HG03520 (cell line): ENCODE results near the gene ARHGAP26.
A peak's percentile ranks its signal among the peaks of the same experiment; 100 is the strongest.

Source experiments
- ATAC-seq: cut with Tn5 transposase; IDR thresholded peaks from one replicate; pipeline ENCODE4 v1.9.1; 2021; ENCODE audit warnings: mild to moderate bottlenecking, moderate library complexity; ENCODE audit not compliant: unreplicated experiment

The ARHGAP26 gene

GRCh38 chr5:142749321-142749720 is 20.9 kb upstream of the ARHGAP26 start:
- ATAC-seq = no peak

- no peak for ATAC-seq
Measured at GRCh38 chr5:142753116-142753631, 17.0 kb upstream of the ARHGAP26 start.

GRCh38 chr5:142754031-142754430 is 16.1 kb upstream of the ARHGAP26 start:
- no peak for ATAC-seq

GRCh38 chr5:142756576-142756975 is 13.6 kb upstream of the ARHGAP26 start:
- no peak for ATAC-seq

- ATAC-seq = no peak
Measured at GRCh38 chr5:142757564-142757963, 12.6 kb upstream of the ARHGAP26 start.

- no peak for ATAC-seq
Measured at GRCh38 chr5:142758062-142758795, 11.9 kb upstream of the ARHGAP26 start.

GRCh38 chr5:142758796-142759145 is 11.4 kb upstream of the ARHGAP26 start:
- no peak for ATAC-seq

GRCh38 chr5:142763701-142764100 is 6.5 kb upstream of the ARHGAP26 start:
- ATAC-seq = no peak

- ATAC-seq = no peak
Measured at GRCh38 chr5:142767178-142767577, 3.0 kb upstream of the ARHGAP26 start.

GRCh38 chr5:142767911-142768310 is 2.3 kb upstream of the ARHGAP26 start:
- no peak for ATAC-seq

GRCh38 chr5:142769251-142769792 is 855 bp upstream of the ARHGAP26 start:
- ATAC-seq = no peak

GRCh38 chr5:142770650-142771609 is 753 bp downstream of the ARHGAP26 start:
- ATAC-seq = peak; percentile 19

- no peak for ATAC-seq
Measured at GRCh38 chr5:142771666-142772065, 1.5 kb downstream of the ARHGAP26 start.

- ATAC-seq = no peak
Measured at GRCh38 chr5:142772446-142773293, 2.5 kb downstream of the ARHGAP26 start.

GRCh38 chr5:142777099-142777498 is 6.9 kb downstream of the ARHGAP26 start:
- no peak for ATAC-seq

GRCh38 chr5:142777850-142778249 is 7.7 kb downstream of the ARHGAP26 start:
- ATAC-seq = no peak

GRCh38 chr5:142779163-142779840 is 9.1 kb downstream of the ARHGAP26 start:
- no peak for ATAC-seq

- ATAC-seq = no peak
Measured at GRCh38 chr5:142780871-142781270, 10.7 kb downstream of the ARHGAP26 start.

GRCh38 chr5:142782976-142783530 is 12.9 kb downstream of the ARHGAP26 start:
- ATAC-seq = no peak
